HG02840 (cell line): ENCODE data around the gene NETO2.
"Not testable (repeated sequence)": the region's sequence is repeated elsewhere in the genome, so short reads cannot be mapped to it uniquely, and the experiment has no call there.

Experiments used
- ATAC-seq: cut with Tn5 transposase; IDR thresholded peaks from one replicate; pipeline ENCODE4 v1.9.1; 2021; ENCODE audit warnings: mild to moderate bottlenecking, moderate library complexity, moderate number of reproducible peaks; ENCODE audit not compliant: unreplicated experiment, low FRiP score

NETO2 gene

GRCh38 chr16:47143677-47144558 is at the start of gene NETO2:
Gene NETO2, minus strand, starts transcription at chr16:47143945. Its CDS starts 333 bp downstream, at chr16:47143612.
- peak; percentile 44 for ATAC-seq

DNA sequence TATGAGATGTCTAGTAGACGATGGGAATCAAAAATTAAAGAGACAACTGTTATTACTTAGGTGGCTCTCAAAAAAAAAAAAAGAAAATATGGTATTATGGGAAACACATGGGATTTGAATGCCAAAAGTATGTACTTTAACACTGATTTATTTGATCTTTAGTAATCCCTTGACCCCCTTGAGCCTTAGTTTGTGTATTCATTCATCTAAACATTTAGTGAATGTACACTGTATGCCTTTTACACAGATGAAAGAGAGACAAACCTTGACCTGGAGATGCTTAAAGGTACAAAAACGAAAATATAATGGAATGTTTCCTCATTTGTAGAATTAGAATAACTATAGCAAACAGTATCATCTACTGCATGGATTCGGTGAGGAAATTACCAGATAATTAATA is 38.6 kb upstream of the NETO2 start:
- no peak for ATAC-seq

- not testable (repeated sequence) for ATAC-seq
Observed at GRCh38 chr16:47181066-47181465, 37.3 kb upstream of the NETO2 start.

GRCh38 chr16:47180073-47180472 is 36.3 kb upstream of the NETO2 start:
- ATAC-seq: no peak

- no peak for ATAC-seq
Observed at GRCh38 chr16:47175152-47175551, 31.4 kb upstream of the NETO2 start.

DNA sequence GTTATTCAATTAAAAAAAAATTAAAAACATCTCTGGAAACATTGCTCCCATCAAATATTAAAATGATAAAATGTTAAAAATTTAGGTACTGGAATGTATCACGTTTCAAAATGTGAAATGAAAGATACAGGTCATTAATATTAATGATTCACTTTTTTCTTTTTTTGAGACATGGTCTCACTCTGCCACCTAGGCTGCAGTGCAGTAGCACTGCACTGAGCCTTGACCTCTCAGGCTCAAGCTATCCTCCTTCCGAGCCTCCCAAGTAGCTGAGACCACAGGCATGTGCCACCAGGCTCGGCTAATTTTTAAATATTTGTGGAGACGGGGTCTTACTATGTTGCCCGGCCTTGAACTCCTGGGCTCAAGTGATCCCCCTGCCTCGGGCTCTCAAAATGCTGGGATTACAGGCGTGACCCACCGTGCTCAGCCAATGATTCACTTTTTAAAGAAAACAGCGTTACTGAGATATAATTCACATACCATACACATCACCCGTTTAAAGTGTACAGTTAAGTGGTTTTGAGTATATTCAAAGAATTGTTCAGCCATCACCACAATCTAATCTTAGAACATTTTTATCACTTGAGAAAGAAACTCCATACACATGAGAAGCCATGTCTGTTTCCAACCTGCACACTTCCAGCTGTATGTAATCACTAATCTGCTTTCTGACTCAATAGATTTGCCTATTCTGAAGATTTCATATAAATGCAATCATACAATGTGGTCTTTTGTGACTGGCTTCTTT is 19.1 kb upstream of the NETO2 start:
- no peak for ATAC-seq

GRCh38 chr16:47161464-47161863 is 17.7 kb upstream of the NETO2 start:
- ATAC-seq: no peak

GRCh38 chr16:47160422-47160821 is 16.7 kb upstream of the NETO2 start:
- ATAC-seq: no peak

- no peak for ATAC-seq
Observed at GRCh38 chr16:47158992-47159391, 15.2 kb upstream of the NETO2 start.

- ATAC-seq: no peak
Observed at GRCh38 chr16:47156680-47157215, 13.0 kb upstream of the NETO2 start.

GRCh38 chr16:47152501-47152900 is 8.8 kb upstream of the NETO2 start:
- ATAC-seq: not testable (repeated sequence)

GRCh38 chr16:47150067-47150466 is 6.3 kb upstream of the NETO2 start:
- ATAC-seq: no peak

DNA sequence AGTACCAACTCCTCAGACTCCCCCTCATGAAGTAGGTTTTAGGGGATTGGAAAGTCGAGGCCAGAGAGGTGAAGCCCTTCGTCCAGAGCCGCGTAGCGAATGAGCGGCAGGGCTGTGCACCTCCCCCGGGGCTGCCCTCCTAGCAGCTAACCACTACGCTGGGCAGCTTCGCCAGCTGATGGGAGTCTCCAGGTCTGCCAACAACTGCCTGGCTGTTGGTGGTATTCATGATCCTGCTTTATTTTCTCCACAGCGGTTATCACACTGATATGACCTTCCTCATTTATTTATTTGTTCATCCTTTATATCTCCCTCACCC is 773 bp upstream of the NETO2 start:
- no peak for ATAC-seq

DNA sequence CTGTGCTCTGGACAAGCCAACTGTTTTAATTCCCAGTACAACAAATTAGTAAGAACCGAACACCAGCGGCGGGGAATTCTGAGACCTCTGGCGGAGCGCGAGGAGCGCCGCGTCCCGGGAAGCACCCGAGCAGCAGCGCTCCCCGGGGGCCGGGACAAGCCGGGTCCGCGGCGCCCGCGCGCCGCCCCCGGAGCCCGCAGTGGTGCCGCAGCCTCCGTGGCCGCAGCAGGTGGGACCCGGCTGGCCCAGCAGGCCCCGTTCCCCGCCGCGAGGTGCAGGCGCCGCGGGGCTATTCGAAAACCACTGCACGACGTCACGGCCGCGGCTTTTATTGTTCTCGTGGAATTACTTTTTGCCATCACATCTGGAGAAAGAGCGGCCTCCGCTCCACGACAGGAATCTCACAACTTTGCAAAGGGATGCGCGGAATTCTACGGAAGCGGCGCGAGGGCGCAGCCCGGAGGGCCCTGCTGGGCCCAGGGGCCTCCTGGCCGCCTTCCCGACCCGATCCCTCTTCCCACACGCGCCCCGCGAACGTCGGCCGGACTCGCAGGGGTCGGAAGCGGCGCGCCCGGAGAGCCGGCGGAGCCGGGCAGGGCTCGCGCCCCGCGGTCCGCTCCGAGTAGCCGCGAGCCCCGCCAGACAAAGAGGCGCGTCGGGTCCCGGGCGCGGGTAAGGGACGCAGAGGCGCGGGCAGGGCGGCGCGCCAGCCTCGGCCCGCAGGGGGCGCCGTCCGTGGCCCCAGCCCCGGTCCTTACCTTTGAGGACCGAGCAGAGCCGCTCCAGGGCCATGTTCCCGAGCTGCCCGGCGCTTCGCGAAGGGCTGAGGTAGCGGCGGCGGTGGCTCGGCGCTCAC is 696 bp downstream of the NETO2 start:
- peak; percentile 60 for ATAC-seq

- ATAC-seq: no peak
Observed at GRCh38 chr16:47142486-47142820, 1.3 kb downstream of the NETO2 start.

DNA sequence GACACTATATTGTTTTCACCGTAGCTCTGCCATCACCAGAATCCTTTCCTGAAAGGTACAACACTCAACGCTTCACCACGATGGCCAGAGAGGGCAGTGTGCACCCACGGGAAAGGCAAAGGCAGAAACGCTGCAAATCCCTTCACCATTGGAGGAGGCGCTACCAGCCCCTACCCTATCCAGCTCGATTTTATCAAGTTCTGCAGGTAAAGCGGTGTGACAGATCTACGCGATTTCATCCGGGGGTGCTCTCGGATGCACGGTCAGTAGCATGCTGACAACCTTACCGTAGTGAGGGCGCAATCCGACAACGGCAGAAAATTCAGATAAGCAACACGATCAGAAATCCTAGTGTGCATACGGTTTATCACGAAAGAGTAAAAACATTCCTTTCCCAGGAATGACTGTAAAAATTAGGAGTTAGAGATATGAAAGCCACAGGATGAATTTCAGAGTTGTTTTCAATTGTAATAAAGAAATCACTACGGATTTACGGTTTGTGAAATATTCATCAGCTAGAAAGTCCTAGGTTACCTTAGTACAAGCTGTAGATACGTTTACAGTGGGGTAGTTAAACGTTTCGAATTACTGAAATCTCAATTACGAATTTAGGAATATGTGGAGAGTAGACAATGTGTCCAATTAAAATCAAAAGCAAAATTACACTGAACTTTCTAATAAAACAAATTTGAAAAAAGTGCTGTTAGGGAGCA is 1.8 kb downstream of the NETO2 start:
- ATAC-seq: peak; percentile 44

- no peak for ATAC-seq
Observed at GRCh38 chr16:47140686-47141085, 3.1 kb downstream of the NETO2 start.

DNA sequence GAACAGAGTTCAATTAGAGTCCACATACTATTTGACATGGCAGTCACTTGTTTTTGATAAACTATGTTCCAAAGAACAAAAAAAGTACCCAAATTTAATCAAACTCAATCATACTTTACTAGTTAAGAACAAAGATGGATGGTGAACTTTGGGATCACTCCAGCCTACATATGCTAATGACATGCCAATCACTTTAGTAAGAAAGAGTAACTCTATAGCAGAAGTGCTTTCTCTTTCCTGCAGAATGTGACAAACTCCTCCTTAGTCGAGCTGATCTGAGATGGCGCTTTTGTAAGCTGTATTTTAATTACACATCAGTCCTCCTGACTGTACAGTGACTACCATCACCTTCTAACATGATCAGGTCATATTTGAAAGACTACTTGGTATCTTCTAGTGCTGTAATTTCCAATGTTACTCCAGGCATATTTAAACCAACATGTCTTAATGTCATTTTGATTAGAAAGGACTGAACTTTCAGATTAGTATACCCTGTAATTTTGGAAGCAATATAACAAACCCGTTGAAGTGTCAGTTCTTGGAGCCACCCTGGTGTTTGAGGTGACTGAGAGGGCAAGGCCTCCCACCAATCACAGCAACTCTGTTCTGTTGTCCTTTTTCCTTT is 4.1 kb downstream of the NETO2 start:
- ATAC-seq: no peak

DNA sequence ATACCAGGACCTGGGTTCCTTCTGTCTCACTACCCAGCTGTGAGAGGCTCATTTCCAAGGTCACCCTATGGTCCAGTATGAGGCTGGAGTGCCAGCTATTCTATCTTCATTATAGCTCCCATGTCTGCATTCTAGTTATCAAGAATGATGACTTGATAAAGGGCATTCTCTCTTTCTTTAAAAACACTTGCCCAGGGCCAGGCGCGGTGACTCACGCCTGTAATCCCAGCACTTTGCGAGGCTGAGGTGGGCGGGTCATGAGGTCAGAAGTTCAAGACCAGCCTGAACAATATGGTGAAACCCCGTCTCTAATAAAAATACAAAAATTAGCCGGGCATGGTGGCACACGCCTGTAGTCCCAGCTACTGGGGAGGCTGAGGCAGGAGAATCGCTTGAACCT is 5.8 kb downstream of the NETO2 start:
- not testable (repeated sequence) for ATAC-seq
